ENCODE results near the gene ABCG2.

ABCG2 gene

DNA sequence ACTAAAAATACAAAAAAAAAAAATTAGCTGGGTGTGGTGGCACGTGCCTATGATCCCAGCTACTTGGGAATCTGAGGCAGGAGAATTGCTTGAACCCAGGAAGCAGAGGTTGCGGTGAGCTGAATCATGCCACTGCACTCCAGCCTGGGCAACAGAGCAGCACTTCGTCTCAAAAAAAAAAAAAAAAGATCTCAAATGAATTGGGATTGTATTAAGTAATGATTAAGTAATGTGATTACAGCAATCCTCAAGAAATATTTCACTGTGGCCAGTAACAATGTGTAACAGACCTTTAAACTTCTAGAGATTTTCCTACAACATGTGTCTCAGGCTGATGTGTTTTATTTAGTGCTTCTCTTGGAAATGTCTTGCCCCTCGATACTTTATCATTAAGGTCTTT, 104.2 kb downstream of the ABCG2 start:
- H3K36me3 ChIP-seq (ENCODE audit: control insufficient read depth, insufficient read depth, low read length), result peaks cover 2% of the 10 kb centered on the region
- H3K4me1 ChIP-seq (ENCODE audit: control insufficient read depth, insufficient read depth, low read length), result no peaks in the 10 kb centered on the region
- H3K27me3 ChIP-seq (ENCODE audit: control insufficient read depth, insufficient read depth, low read length), result no peaks in the 10 kb centered on the region

DNA sequence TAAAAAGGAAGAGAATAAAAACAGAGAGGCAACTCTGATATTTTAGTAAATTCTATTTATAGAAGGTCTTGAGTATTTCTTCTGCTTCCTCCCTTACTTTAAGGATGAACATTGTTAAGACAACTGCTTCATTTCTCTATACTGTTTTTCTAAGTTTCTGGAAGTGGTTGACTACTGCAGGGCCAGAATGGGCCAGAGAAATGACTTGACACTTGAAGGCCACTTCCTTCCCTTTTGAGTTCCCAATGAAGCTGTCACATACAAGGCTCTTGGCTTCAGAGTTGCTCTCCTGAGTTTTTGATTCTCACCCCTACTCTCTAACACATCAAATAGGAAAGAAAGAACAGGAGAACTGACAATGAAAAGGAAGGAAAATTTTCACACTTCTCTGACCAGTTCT, 113.4 kb downstream of the ABCG2 start:
- H3K4me1 ChIP-seq (ENCODE audit: control insufficient read depth, insufficient read depth, low read length), result no peaks in the 10 kb centered on the region
- no peak overlapping the region for H3K9ac ChIP-seq (ENCODE audit: low read length)
- H3K36me3 ChIP-seq (ENCODE audit: control insufficient read depth, insufficient read depth, low read length), result peaks cover 7% of the 10 kb centered on the region
- H3K27me3 ChIP-seq (ENCODE audit: control insufficient read depth, insufficient read depth, low read length), result no peaks in the 10 kb centered on the region
- no peak overlapping the region for H3K4me3 ChIP-seq (ENCODE audit: low read length)
- H3K27ac ChIP-seq (ENCODE audit: low read depth, low read length), result no peak overlapping the region

More for the DNA sequence above, 104.2 kb downstream of the ABCG2 start:
- no peak overlapping the region for H3K4me3 ChIP-seq (ENCODE audit: low read length)
- H3K9ac ChIP-seq (ENCODE audit: low read length), result no peak overlapping the region
- H3K27ac ChIP-seq (ENCODE audit: low read depth, low read length), result no peak overlapping the region

DNA sequence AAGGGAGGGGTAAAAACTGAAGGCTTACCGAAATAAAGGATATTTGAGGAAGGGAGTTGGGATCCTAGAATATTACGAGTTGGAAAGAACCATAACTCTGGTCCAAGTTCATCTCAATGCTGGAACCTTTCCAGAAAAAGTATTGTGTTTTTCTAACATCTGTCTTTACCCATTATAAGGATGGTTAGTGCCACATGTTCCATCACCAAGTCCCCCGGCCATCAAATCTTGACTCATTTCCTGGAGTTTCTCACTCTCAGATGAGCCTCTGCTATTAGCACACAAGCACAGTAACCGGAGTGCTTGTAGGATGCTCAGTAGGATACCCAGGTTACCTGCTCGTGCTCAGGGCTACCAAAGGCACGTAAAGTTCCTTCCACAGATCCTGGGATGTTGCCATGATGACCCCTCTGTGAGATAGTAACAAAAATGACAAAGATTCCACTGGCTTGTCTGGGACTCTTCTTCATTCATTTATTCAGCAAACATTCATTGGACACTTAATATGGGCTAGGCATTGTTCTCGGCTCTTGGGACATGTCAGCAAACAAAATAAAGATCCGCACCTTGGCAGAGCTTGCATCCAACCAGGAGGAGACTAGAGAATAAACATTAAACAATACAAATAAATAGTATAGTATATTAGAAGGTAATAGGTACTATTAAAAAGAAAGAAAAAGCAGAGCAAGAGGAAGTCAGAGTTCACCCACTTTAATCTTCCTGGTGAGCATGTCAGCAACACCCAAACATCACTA, 114.7 kb downstream of the ABCG2 start:
- Histone ChIP-seq H3K4me1 (ENCODE audit: control insufficient read depth, insufficient read depth, low read length) (no peaks in the 10 kb centered on the region), H3K27ac (ENCODE audit: low read depth, low read length) (no peak overlapping the region), H3K36me3 (ENCODE audit: control insufficient read depth, insufficient read depth, low read length) (peaks cover 9% of the 10 kb centered on the region), H3K9ac (ENCODE audit: low read length) (no peak overlapping the region), H3K4me3 (ENCODE audit: low read length) (no peak overlapping the region), H3K27me3 (ENCODE audit: control insufficient read depth, insufficient read depth, low read length) (no peaks in the 10 kb centered on the region)

- H3K4me3 ChIP-seq (ENCODE audit: low read length), result no peak overlapping the region
- no peak overlapping the region for H3K9ac ChIP-seq (ENCODE audit: low read length)
- H3K4me1 ChIP-seq (ENCODE audit: control insufficient read depth, insufficient read depth, low read length), result no peaks in the 10 kb centered on the region
- peaks cover 13% of the 10 kb centered on the region for H3K36me3 ChIP-seq (ENCODE audit: control insufficient read depth, insufficient read depth, low read length)
- no peaks in the 10 kb centered on the region for H3K27me3 ChIP-seq (ENCODE audit: control insufficient read depth, insufficient read depth, low read length)
- H3K27ac ChIP-seq (ENCODE audit: low read depth, low read length), result no peak overlapping the region
Observed at GRCh38 chr4:88043001-88043400, 115.4 kb downstream of the ABCG2 start.

GRCh38 chr4:88041626-88042025, 116.8 kb downstream of the ABCG2 start:
- Histone ChIP-seq H3K27ac (ENCODE audit: low read depth, low read length) (no peak overlapping the region), H3K4me1 (ENCODE audit: control insufficient read depth, insufficient read depth, low read length) (no peaks in the 10 kb centered on the region), H3K27me3 (ENCODE audit: control insufficient read depth, insufficient read depth, low read length) (no peaks in the 10 kb centered on the region), H3K9ac (ENCODE audit: low read length) (no peak overlapping the region), H3K36me3 (ENCODE audit: control insufficient read depth, insufficient read depth, low read length) (peaks cover 19% of the 10 kb centered on the region), H3K4me3 (ENCODE audit: low read length) (no peak overlapping the region)

- Histone ChIP-seq H3K4me3 (ENCODE audit: low read length) (no peak overlapping the region), H3K36me3 (ENCODE audit: control insufficient read depth, insufficient read depth, low read length) (peaks cover 19% of the 10 kb centered on the region), H3K27ac (ENCODE audit: low read depth, low read length) (no peak overlapping the region), H3K9ac (ENCODE audit: low read length) (no peak overlapping the region), H3K27me3 (ENCODE audit: control insufficient read depth, insufficient read depth, low read length) (no peaks in the 10 kb centered on the region), H3K4me1 (ENCODE audit: control insufficient read depth, insufficient read depth, low read length) (no peaks in the 10 kb centered on the region)
Observed at GRCh38 chr4:88040707-88041106, 117.7 kb downstream of the ABCG2 start.
